ENCODE measurements around the gene AGMO. TPM values are rescaled to one million over a fixed set of nuclear protein-coding genes. Genes with fewer than 3 reads are reported as not detected.

AGMO gene
- total RNA-seq, 1 experiment from 2014 or later = not detected

GRCh38 chr7:15314922-15315321 is 246.9 kb downstream of the AGMO start:
- CTCF ChIA-PET = no interaction called here

More at GRCh38 chr7:15314922-15315321, 246.9 kb downstream of the AGMO start:
- H3K27me3 ChIP-seq (ENCODE audit: insufficient read depth, low read length) = no peaks in the 10 kb centered on the region
- no peak overlapping the region for H2AFZ ChIP-seq (ENCODE audit: low read depth, low read length, poor library complexity, severe bottlenecking)
- DNase-seq (ENCODE audit: low read depth, low spot score) (no peak), ATAC-seq (no peak)
- no TSS peak for BruUV-seq (replicated peaks)
- no peaks in the 10 kb centered on the region for H3K9me3 ChIP-seq (ENCODE audit: control insufficient read depth in 1 of 2, insufficient read depth in 1 of 2, low read depth in 1 of 2, low read length in 2 of 2)
- ChIA-PET RAD21 (ENCODE audit: low non-redundant PET in 1 of 2, low total read pairs in 2 of 2, uncharacterized antibody in 2 of 2, unreplicated experiment in 2 of 2) (no interaction called here), POLR2A (no interaction called here)
- TF ChIP-seq SP1 (IDR thresholded peaks at IDR 0.05; ENCODE audit: low read depth) (no peak), MAX (IDR thresholded peaks at IDR 0.05) (no peak), SIN3A (IDR thresholded peaks at IDR 0.05; ENCODE audit: low read depth) (no peak), CBX3 (IDR thresholded peaks at IDR 0.05; ENCODE audit: low read depth) (no peak), FOSL1 (IDR thresholded peaks at IDR 0.05; ENCODE audit: low read depth) (no peak), REST (IDR thresholded peaks at IDR 0.05; ENCODE audit: low read depth) (no peak), POLR2AphosphoS5 (IDR thresholded peaks at IDR 0.05; ENCODE audit: low read depth, low read length) (no peak), YY1 (IDR thresholded peaks at IDR 0.05; ENCODE audit: extremely low read depth, insufficient replicate concordance, low read depth, low read length) (no peak), EZH2phosphoT487 (IDR thresholded peaks at IDR 0.05; ENCODE audit: borderline replicate concordance) (no peak), ZBTB33 (IDR thresholded peaks at IDR 0.05; ENCODE audit: extremely low read depth, insufficient replicate concordance, low read length) (no peak), RAD21 (IDR thresholded peaks at IDR 0.05; ENCODE audit: low read depth) (no peak), EZH2 (IDR thresholded peaks at IDR 0.05) (no peak), TCF7L2 (IDR thresholded peaks at IDR 0.05; ENCODE audit: borderline replicate concordance, extremely low read depth, insufficient read depth, insufficient read length) (no peak), CEBPB (IDR thresholded peaks at IDR 0.05; ENCODE audit: low read depth) (no peak), POLR2A (IDR thresholded peaks at IDR 0.05; ENCODE audit: borderline replicate concordance, extremely low read depth, insufficient read depth, insufficient read length) (no peak), ZNF274 (IDR thresholded peaks at IDR 0.05; ENCODE audit: low read depth, low read length) (no peak), ATF3 (IDR thresholded peaks at IDR 0.05) (no peak)
- H3K79me2 ChIP-seq (ENCODE audit: insufficient read depth, low read length) = no peaks in the 10 kb centered on the region
- no peak overlapping the region for H3K27ac ChIP-seq (ENCODE audit: low read depth, low read length)
- no peaks in the 10 kb centered on the region for H3K9me2 ChIP-seq (ENCODE audit: insufficient read depth)
- no peaks in the 10 kb centered on the region for H4K20me1 ChIP-seq (ENCODE audit: insufficient read depth)
- intact Hi-C loops (cut with micrococcal nuclease) = no loop called here
- no peak overlapping the region for H3K9ac ChIP-seq (ENCODE audit: low read length)
- H3K4me2 ChIP-seq (ENCODE audit: low read length) = no peak overlapping the region
- no peaks in the 10 kb centered on the region for H3K36me3 ChIP-seq (ENCODE audit: control insufficient read depth in 1 of 2, insufficient read depth in 2 of 2, low read length in 2 of 2)
- H3K4me1 ChIP-seq (ENCODE audit: control insufficient read depth in 1 of 2, insufficient read depth in 2 of 2, low read length in 2 of 2) = no peaks in the 10 kb centered on the region
- H3K4me3 ChIP-seq (replicated peaks in 1 of 2; ENCODE audit: low read depth in 1 of 2, low read length in 2 of 2) = no peak overlapping the region
